ENCODE measurements around the gene FBXO45.
"Not testable (repeated sequence)": the region's sequence is repeated elsewhere in the genome, so short reads cannot be mapped to it uniquely, and the experiment has no call there.

FBXO45 gene

GRCh38 chr3:196634829-196635228 lies 66.4 kb downstream of the FBXO45 start:
- in situ Hi-C loops (cut with MboI; ENCODE audit: low pct_unique_long_range_greater_than_20kb, low sequenced_read_pairs): no loop called here
- DNase-seq: no peak

- in situ Hi-C loops (cut with MboI; ENCODE audit: low pct_unique_long_range_greater_than_20kb, low sequenced_read_pairs): no loop called here
- DNase-seq: no peak
These were observed 68.2 kb downstream of the FBXO45 start for GRCh38 chr3:196636369-196637349.

DNA sequence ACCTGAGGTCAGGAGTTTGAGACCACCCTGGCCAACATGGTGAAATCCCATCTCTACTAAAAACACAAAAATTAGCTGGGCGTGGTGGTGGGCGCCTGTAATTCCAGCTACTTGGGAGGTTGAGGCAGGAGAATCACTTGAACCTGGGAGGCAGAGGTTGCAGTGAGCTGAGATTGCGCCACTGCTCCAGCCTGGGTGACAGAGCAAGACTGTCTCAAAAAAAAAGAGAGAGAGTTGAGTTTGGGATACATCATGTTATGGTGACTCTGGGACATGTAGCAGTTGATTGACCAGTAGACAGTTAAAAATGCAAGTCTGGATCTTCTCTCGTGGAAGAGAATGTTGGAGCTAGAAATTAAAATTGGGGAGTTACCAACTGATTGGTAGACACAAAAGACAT lies 69.5 kb downstream of the FBXO45 start:
- DNase-seq; in situ Hi-C loops (cut with MboI; ENCODE audit: low pct_unique_long_range_greater_than_20kb, low sequenced_read_pairs): not testable (repeated sequence)
